Upper lobe of left lung (tissue), 6 donors: ENCODE results near the gene SPATA46. TPM values are rescaled to one million over a fixed set of nuclear protein-coding genes. Genes with fewer than 3 reads are reported as not detected.

ENCODE experiments used
- ATAC-seq, 2 donors: fragments of 200-7000 bp; cut with Tn5 transposase; one replicate each; pipeline ENCODE4 v1.9.1; 2022; ENCODE audit warnings: mild to moderate bottlenecking in 2 of 2, moderate library complexity in 2 of 2; ENCODE audit not compliant: low FRiP score in 2 of 2
- DNase-seq, 2 donors: peaks; one replicate each; pipeline ENCODE4 v3.0.0-alpha.2; 2019 to 2020
- H3K27ac ChIP-seq, 4 donors: fragments of 200-600 bp; sonication (generic); one replicate each; pipeline ENCODE4 v1.5.1; 2016 to 2019
- H3K27me3 ChIP-seq, 4 donors: fragments of 200-600 bp; sonication (generic); one replicate each; pipeline ENCODE4 v1.5.1; 2017 to 2019
- H3K36me3 ChIP-seq, 4 donors: fragments of 200-600 bp; sonication (generic); one replicate each; pipeline ENCODE4 v1.5.1; 2016 to 2019
- H3K4me1 ChIP-seq, 4 donors: fragments of 200-600 bp; sonication (generic); one replicate each; pipeline ENCODE4 v1.5.1; 2018 to 2019
- H3K4me3 ChIP-seq, 4 donors: fragments of 200-600 bp; sonication (generic); one replicate each; pipeline ENCODE4 v1.5.1; 2017 to 2019; ENCODE audit warnings: mild to moderate bottlenecking in 2 of 4, moderate library complexity in 1 of 4
- H3K9me3 ChIP-seq, 4 donors: fragments of 200-600 bp; sonication (generic); one replicate each; pipeline ENCODE4 v1.5.1; 2018 to 2019
- EP300 ChIP-seq, 4 donors: sonication (generic); formaldehyde crosslinking; IDR thresholded peaks; one replicate each; pipeline ENCODE4 v1.5.1; 2017; ENCODE audit warnings: antibody characterized with exemption in 4 of 4, control low read depth in 2 of 4
- POLR2A ChIP-seq, 4 donors: fragments of 450-650 bp; IDR thresholded peaks; one replicate each; pipeline ENCODE4 v1.5.1; 2016 to 2017; ENCODE audit warnings: antibody characterized with exemption in 4 of 4, mild to moderate bottlenecking in 2 of 4
- POLR2AphosphoS5 ChIP-seq, 2 donors: sonication (generic); formaldehyde crosslinking; IDR thresholded peaks; one replicate each; pipeline ENCODE4 v1.5.1; 2017; ENCODE audit warnings: antibody characterized with exemption in 2 of 2
- WGBS, 2 donors: methylation state at CpG; one replicate each; pipeline ENCODE4 v1.1.5; 2017 to 2018; 5-methylcytosine and 5-hydroxymethylcytosine counted together
- small RNA-seq, 4 donors: library from RNA; depleted of rRNA; stranded (forward); fragments of <200 nt; gene quantifications; one replicate each; pipeline ENCODE3, GENCODE V24; 2016
- total RNA-seq, 6 donors: library from RNA; depleted of rRNA in 4 of 6; stranded (reverse); fragments of >200 nt in 4 of 6; gene quantifications; one replicate each; pipeline versions ENCODE4 v1.1.0 to v1.2.1, GENCODE V29; 2016 to 2021
- TF ChIP-seq, protein P1 (sequence below), 6 experiments: fragments of 450-650 bp in 4 of 6; fragments of 200-600 bp in 2 of 6; sonication (generic) in 2 of 6; IDR thresholded peaks; one replicate each; pipeline ENCODE4 v1.5.1; 2016 to 2019; ENCODE audit warnings: antibody characterized with exemption in 6 of 6
- donor health status: DM: no; HTN: no; CAD: no; lungs with moderate emphysema.
- donor health status: DM: no; HTN: yes; CAD: no; lungs with severe emphysema.

The SPATA46 gene
- total RNA-seq, 6 donors from 2014 or later: not detected

DNA sequence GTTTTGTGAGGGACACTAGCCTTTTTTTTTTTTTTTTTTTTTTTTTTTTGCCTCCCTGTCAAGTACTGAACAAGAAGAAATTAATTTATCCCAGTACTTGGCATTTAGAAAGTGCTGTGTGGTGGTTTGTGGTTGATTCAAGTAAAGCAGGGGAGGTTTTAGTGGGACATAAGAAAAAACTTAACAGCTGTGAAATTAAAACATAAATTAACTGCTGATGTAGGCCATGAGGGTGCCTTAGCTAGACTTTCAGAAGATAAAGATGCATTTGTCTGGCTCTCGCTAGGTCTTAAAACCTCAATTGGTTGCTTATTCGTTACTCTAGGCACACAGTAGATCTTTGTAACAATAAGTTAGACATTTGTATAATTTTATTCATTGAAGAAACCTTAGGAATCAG lies 52.3 kb downstream of the SPATA46 start:
- H3K27me3 ChIP-seq: no peaks in the 10 kb centered on the region
- DNase-seq (no peak), ATAC-seq (no peak)
- TF ChIP-seq POLR2A (IDR thresholded peaks at IDR 0.05) (no peak), POLR2AphosphoS5 (IDR thresholded peaks at IDR 0.05) (no peak), EP300 (IDR thresholded peaks at IDR 0.05) (no peak)
- TF ChIP-seq, protein P1, sequence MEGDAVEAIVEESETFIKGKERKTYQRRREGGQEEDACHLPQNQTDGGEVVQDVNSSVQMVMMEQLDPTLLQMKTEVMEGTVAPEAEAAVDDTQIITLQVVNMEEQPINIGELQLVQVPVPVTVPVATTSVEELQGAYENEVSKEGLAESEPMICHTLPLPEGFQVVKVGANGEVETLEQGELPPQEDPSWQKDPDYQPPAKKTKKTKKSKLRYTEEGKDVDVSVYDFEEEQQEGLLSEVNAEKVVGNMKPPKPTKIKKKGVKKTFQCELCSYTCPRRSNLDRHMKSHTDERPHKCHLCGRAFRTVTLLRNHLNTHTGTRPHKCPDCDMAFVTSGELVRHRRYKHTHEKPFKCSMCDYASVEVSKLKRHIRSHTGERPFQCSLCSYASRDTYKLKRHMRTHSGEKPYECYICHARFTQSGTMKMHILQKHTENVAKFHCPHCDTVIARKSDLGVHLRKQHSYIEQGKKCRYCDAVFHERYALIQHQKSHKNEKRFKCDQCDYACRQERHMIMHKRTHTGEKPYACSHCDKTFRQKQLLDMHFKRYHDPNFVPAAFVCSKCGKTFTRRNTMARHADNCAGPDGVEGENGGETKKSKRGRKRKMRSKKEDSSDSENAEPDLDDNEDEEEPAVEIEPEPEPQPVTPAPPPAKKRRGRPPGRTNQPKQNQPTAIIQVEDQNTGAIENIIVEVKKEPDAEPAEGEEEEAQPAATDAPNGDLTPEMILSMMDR (IDR thresholded peaks at IDR 0.05): no peak
- H3K27ac ChIP-seq: no peak overlapping the region
- no peak overlapping the region for H3K4me3 ChIP-seq
- H3K36me3 ChIP-seq: no peaks in the 10 kb centered on the region
- peaks cover 0 to 3% (median 0%) of the 10 kb centered on the region in 4 donors for H3K4me1 ChIP-seq
- H3K9me3 ChIP-seq: no peaks in the 10 kb centered on the region
- 87 to 89% methylated on average over 2 of the region's 2 CpGs for WGBS, 2 donors

Small RNAs within 50 kb of the gene (small RNA-seq; reads per million reads assigned to genes)
- gene MIR556: 0 reads per million in 4 donors
- gene RNA5SP61: 0 reads per million in 4 donors

Other genes starting within 250 kb of the SPATA46 start
- gene C1orf226, start 4.9 kb upstream of the SPATA46 start, total RNA-seq: 10 to 100 TPM in 5 of 6 donors, 1 to 10 TPM in 1; 7.2 to 16.7 (median 10.9) TPM
- gene SH2D1B, start 35.3 kb upstream of the SPATA46 start, total RNA-seq: 1 to 10 TPM in 4 of 6 donors, under 1 TPM in 1, not detected in 1; 0.61 to 3.4 (median 1.1) TPM
- 10 to 100 TPM; 19.3 to 68.2 (median 45.6) TPM for gene UHMK1, start 121.0 kb upstream of the SPATA46 start, total RNA-seq
- gene UAP1, start 184.9 kb upstream of the SPATA46 start, total RNA-seq: 10 to 100 TPM; 12.6 to 69.0 (median 35.2) TPM